GM21367 (cell line): ENCODE data around the gene CCDC169.
A peak's percentile ranks its signal among the peaks of the same experiment; 100 is the strongest.
"Not testable (repeated sequence)": the region's sequence is repeated elsewhere in the genome, so short reads cannot be mapped to it uniquely, and the experiment has no call there.

ENCODE experiments used
- ATAC-seq: cut with Tn5 transposase; IDR thresholded peaks from one replicate; pipeline ENCODE4 v1.9.1; 2021; ENCODE audit not compliant: unreplicated experiment

Gene CCDC169

GRCh38 chr13:36297366-36298338, at the start of gene CCDC169:
Gene CCDC169, minus strand, starts transcription at chr13:36297814. Its CDS starts 95 bp downstream, at chr13:36297719.
- ATAC-seq: no peak

- ATAC-seq: peak; percentile 97
Measured at GRCh38 chr13:36346222-36347083, 48.8 kb upstream of the CCDC169 start, which contains the start of gene SPART. Gene SPART, minus strand, starts transcription at chr13:36346394. Its CDS starts 10,564 bp downstream, at chr13:36335830.

- no peak for ATAC-seq
Measured at GRCh38 chr13:36345438-36346221, 48.0 kb upstream of the CCDC169 start.

GRCh38 chr13:36344886-36345437, 47.3 kb upstream of the CCDC169 start:
- ATAC-seq: no peak

GRCh38 chr13:36344173-36344572, 46.6 kb upstream of the CCDC169 start:
- ATAC-seq: no peak

- ATAC-seq: no peak
Measured at GRCh38 chr13:36343766-36344165, 46.2 kb upstream of the CCDC169 start.

- no peak for ATAC-seq
Measured at GRCh38 chr13:36342715-36343114, 45.1 kb upstream of the CCDC169 start.

- ATAC-seq: no peak
Measured at GRCh38 chr13:36341718-36342117, 44.1 kb upstream of the CCDC169 start.

- ATAC-seq: no peak
Measured at GRCh38 chr13:36339600-36340155, 42.1 kb upstream of the CCDC169 start.

- ATAC-seq: no peak
Measured at GRCh38 chr13:36337938-36338641, 40.5 kb upstream of the CCDC169 start.

- ATAC-seq: no peak
Measured at GRCh38 chr13:36332986-36333385, 35.4 kb upstream of the CCDC169 start.

- not testable (repeated sequence) for ATAC-seq
Measured at GRCh38 chr13:36332255-36332654, 34.6 kb upstream of the CCDC169 start.

GRCh38 chr13:36331280-36331679, 33.7 kb upstream of the CCDC169 start:
- no peak for ATAC-seq

GRCh38 chr13:36329361-36329760, 31.7 kb upstream of the CCDC169 start:
- ATAC-seq: no peak

- ATAC-seq: no peak
Measured at GRCh38 chr13:36328821-36329220, 31.2 kb upstream of the CCDC169 start.

GRCh38 chr13:36325912-36326311, 28.3 kb upstream of the CCDC169 start:
- ATAC-seq: no peak

- not testable (repeated sequence) for ATAC-seq
Measured at GRCh38 chr13:36324881-36325280, 27.3 kb upstream of the CCDC169 start.

GRCh38 chr13:36323951-36324566, 26.4 kb upstream of the CCDC169 start:
- ATAC-seq: no peak

- no peak for ATAC-seq
Measured at GRCh38 chr13:36323408-36323807, 25.8 kb upstream of the CCDC169 start.
